Skeletal muscle cell (primary cell): ENCODE data around the gene CYP4V2.

ENCODE experiments used
- DNase-seq: peaks from one replicate; pipeline ENCODE4 v3.0.0-alpha.2; 2010; ENCODE audit warnings: low read depth
- H3K4me3 ChIP-seq: 2 replicates; pipeline ENCODE4 v1.5.1; 2011; ENCODE audit warnings: low read depth, mild to moderate bottlenecking, control low read depth, low read length, moderate library complexity

Gene CYP4V2

DNA sequence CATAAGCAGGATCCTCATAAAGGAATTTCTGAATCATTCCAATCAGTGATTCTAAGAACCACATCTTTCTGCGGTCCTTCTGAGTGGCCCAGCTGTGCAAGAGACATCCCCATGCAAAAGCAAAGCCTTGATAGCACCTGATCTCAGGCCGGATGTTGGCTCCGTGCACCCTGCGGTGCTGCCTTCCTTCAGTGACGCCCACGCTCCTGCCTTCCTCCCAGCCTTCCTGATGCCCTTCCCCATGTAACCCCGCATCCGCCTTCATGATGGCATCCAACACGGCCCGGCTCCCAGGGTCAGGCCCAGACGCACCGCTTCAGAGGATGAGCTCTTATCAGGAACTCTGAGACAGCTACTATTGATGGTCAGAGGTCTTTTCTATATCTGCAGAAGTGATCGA is 20.4 kb upstream of the CYP4V2 start:
- no peak overlapping the region for H3K4me3 ChIP-seq
- DNase-seq = no peak

DNA sequence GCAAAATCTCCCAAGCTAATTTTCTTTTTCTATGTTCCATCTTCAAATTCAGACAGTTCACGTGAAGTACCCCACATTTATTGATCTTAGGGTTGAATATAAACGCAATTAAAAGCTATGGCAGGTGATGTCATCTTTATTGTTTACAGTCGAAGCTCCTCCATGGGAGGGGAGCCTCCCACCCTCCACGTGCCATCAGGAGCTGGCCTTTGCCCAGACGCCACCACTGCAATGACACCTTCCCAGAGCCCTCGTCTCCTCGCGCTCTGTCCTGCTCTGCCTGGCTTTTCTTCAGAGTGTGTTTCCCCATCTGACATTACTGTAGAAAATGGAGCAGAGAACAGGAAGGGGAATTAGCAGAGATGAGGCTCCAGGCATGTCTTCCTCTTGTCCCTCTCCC is 18.8 kb upstream of the CYP4V2 start:
- no peak overlapping the region for H3K4me3 ChIP-seq
- no peak for DNase-seq

DNA sequence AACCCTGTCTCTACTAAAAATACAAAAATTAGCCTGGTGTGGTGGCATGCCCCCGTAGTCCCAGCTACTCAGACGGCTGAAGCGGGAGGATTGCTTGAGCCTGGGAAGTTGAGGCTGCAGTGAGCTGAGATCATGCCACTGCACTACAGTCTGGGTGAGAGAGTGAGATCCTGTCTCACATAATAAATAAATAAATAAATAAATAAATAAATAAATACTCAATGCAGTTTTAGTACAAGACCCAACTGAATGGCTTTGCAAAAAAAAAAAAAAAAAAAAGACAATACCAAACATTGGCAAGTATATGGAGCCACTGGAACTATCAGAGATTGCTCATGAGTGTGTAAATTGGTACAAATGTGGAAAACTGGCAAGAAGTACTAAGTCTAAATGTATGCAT is 3.3 kb upstream of the CYP4V2 start:
- DNase-seq = no peak
- H3K4me3 ChIP-seq = no peak overlapping the region

DNA sequence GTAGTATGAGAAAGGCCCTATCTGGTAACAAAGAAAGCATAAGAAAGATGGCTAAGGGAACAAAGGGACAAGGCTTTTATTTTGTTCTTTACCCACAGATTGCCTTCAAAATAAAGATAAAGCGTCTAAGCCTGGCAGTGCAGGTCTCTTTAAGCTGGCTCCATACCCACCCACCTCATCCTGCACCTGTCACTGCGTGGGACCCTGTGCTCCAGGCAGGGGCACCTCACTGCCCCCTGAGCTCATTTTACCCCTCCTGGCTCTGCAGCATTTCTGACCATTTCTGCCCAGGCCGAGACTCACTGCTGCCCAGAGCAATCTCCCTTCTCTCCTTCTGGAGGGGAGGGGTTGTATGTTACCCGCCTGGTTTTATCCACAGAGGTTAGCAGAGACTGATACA is 1.7 kb upstream of the CYP4V2 start:
- no peak for DNase-seq
- no peak overlapping the region for H3K4me3 ChIP-seq

GRCh38 chr4:186190581-186191199 is 677 bp upstream of the CYP4V2 start:
- DNase-seq = no peak
- peak overlapping the region; percentile 86 for H3K4me3 ChIP-seq

DNA sequence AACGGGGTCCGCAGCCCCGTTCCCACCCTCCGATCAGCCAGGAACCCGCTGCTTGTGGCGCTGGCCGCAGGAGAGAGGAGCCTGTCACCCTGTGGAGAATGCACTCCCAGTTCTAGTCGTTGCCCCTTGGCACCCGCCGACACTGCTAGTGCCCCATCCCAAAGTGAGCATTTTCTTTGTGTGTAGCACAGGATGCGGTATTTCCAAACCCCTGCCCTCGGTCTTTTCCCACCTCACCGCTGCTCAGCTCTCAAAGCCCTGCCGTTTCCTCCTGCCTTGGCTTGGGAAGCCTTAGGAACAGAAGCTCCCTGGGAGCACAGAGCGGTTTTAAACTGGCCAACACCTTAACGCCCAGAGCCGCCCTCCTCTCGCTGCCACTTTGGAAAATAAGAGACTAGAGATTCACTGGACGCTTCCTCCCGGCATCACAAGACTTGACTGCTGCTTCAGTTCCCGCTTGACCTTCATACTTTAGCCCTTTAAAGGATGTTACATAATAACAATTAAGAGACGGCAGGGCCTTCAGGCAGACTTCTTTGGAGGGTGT is 772 bp downstream of the CYP4V2 start:
- H3K4me3 ChIP-seq = peak overlapping the region; percentile 86
- no peak for DNase-seq

DNA sequence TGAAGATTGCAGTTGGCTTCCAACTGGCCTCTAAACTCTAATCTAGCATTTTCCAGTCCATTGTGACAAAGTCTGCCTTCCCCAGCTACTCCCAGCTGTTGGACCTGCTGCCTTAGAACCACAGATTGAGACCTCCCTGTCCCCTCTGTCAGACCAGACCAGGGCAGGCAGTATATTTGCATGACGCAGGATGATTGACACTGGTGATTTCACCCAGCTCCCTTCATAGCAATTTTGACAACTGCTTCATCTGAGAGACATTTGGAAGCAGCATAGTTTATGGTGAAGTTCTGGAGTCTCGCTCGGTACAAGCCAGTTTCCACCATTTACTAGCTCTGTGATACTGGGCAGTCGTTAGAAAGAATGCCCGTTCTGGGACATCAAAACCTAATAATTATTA is 2.5 kb downstream of the CYP4V2 start:
- no peak overlapping the region for H3K4me3 ChIP-seq
- DNase-seq = no peak

DNA sequence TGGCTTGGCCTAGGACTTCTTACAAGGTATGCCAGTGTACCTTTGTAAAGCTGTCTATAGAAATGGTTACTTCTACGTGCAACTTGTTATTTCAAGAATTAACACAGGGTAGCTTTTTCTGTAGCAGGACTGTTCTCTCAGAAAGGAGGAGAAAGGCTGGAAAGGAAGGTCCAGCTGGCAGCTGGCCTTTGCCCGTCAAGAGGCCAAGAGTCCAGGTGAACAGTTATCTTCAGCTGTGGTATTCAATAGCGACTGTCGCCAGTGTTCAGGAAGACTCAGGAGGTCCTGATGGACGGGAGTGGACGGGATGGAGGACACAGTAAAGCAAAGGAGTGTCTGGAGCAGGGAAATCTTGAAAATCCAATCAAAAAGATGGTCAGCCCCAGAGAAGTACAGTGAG is 4.7 kb downstream of the CYP4V2 start:
- H3K4me3 ChIP-seq = no peak overlapping the region
- DNase-seq = no peak

DNA sequence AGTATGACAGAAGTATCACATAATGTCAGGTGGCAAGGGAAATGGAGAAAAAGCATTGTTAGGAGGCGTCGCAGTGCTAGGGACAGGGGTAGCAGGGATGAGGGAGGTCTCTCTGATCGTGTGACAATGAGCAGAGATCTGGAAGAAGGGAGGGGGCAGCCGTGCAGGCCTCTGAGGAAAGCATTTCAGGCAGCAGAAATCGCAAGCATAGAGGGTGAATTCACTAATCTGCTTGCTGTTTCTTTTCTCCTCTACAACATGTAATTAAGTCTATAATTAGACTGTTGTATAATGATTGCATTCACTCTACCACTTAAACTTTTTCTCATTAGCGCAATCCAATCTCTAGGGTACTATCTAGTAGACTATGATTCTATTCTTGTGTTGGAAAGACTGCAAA is 9.1 kb downstream of the CYP4V2 start:
- DNase-seq = no peak
- no peak overlapping the region for H3K4me3 ChIP-seq

- no peak for DNase-seq
- no peak overlapping the region for H3K4me3 ChIP-seq
Observed at GRCh38 chr4:186201010-186201409, 9.6 kb downstream of the CYP4V2 start.

- DNase-seq = no peak
- no peak overlapping the region for H3K4me3 ChIP-seq
Observed at GRCh38 chr4:186201535-186202230, 10.3 kb downstream of the CYP4V2 start.

- no peak overlapping the region for H3K4me3 ChIP-seq
- no peak for DNase-seq
Observed at GRCh38 chr4:186202490-186203140, 11.2 kb downstream of the CYP4V2 start.

- DNase-seq = no peak
- H3K4me3 ChIP-seq = no peak overlapping the region
Observed at GRCh38 chr4:186203406-186203805, 12.0 kb downstream of the CYP4V2 start.

- peak; percentile 31 for DNase-seq
- H3K4me3 ChIP-seq = peak overlapping the region; percentile 43
Observed at GRCh38 chr4:186204103-186204559, 12.8 kb downstream of the CYP4V2 start.

DNA sequence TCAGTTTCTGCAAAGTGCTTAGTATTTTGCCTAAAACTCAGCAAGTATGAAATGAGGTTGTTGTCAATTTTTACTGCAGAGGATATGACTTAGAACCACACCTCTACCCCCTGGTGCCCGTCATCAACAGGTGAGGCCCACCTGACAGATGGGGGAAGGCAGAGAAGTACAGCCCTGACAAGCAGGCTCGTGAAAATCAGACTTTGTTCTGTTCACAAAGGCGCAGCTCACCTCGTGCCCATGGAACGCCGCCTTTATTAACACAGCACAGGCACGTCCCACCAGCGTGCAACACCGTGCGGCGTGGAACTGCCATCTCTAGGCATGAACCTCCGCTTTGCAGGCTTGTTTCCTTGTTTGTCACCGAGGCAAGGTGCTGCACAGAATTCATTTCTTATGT is 13.3 kb downstream of the CYP4V2 start:
- H3K4me3 ChIP-seq = peak overlapping the region; percentile 43
- no peak for DNase-seq

GRCh38 chr4:186205156-186205555 is 13.8 kb downstream of the CYP4V2 start:
- H3K4me3 ChIP-seq = no peak overlapping the region
- no peak for DNase-seq

DNA sequence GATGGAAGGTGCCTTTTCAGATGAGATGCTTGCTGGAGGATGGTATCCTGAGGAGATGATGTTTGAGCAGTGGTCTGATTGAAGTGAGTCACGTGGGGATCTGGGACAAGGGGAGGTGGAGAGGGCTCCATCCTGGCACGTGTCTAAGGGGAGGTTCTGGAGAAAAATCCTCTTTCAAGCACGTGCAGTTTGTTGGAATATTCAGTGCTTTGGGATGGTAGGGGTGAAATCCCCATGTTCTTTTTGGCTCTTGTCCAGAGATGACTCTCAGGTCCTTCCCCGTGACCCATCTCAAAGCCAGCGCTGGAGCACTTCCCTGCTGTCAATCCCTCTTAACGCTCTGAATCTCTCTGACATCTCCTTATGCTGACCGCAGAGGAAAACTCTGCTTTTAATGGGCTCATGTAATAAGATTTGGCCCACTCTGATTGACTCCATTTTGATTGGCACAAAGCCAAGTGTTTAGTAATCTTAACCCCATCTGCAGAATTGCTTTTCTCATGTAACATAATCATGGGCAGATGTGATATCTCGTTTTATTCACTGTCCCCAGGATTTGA is 25.2 kb downstream of the CYP4V2 start:
- no peak for DNase-seq
- H3K4me3 ChIP-seq = no peak overlapping the region

- DNase-seq = no peak
- no peak overlapping the region for H3K4me3 ChIP-seq
Observed at GRCh38 chr4:186217733-186218293, 26.4 kb downstream of the CYP4V2 start.

GRCh38 chr4:186221624-186222023 is 30.3 kb downstream of the CYP4V2 start:
- no peak for DNase-seq
- H3K4me3 ChIP-seq = no peak overlapping the region

- H3K4me3 ChIP-seq = no peak overlapping the region
- no peak for DNase-seq
Observed at GRCh38 chr4:186225848-186226247, 34.5 kb downstream of the CYP4V2 start.
